IMR-90 (cell line): Measurements from ENCODE around the gene ANKIB1.

ENCODE experiments used
- BHLHE40 ChIP-seq: fragments of 150-350 bp; IDR thresholded peaks from 2 replicates; pipeline ENCODE4 v1.6.1; 2016; ENCODE audit warnings: mild to moderate bottlenecking, low read depth, low read length
- CEBPB ChIP-seq: IDR thresholded peaks from 2 replicates; pipeline ENCODE4 v1.6.1; 2012; ENCODE audit warnings: low read depth, low read length, improper control_type of control experiment
- CTCF ChIP-seq: conservative IDR thresholded peaks from 2 replicates; pipeline ENCODE4 v1.5.1; 2012; ENCODE audit warnings: mild to moderate bottlenecking, low read depth, low read length, improper control_type of control experiment
- FOS ChIP-seq: fragments of 150-350 bp; IDR thresholded peaks from 2 replicates; pipeline ENCODE4 v1.6.1; 2016; ENCODE audit warnings: low read depth, low read length
- MAFK ChIP-seq: IDR thresholded peaks from 2 replicates; pipeline ENCODE4 v1.6.1; 2012; ENCODE audit warnings: low read depth, low read length, improper control_type of control experiment
- NFE2L2 ChIP-seq: fragments of 150-350 bp; IDR thresholded peaks from 2 replicates; pipeline ENCODE4 v1.6.1; 2016; ENCODE audit warnings: low read depth, mild to moderate bottlenecking, low read length
- POLR2A ChIP-seq: IDR thresholded peaks from 2 replicates; pipeline ENCODE4 v1.6.1; 2012; ENCODE audit warnings: mild to moderate bottlenecking, low read depth, low read length
- RAD21 ChIP-seq: IDR thresholded peaks from 2 replicates; pipeline ENCODE4 v1.6.1; 2012; ENCODE audit warnings: low read length, improper control_type of control experiment
- RFX5 ChIP-seq: IDR thresholded peaks from 2 replicates; pipeline ENCODE4 v1.8.0; 2012; ENCODE audit warnings: low read depth, mild to moderate bottlenecking, low read length, moderate library complexity
- SMC3 ChIP-seq: fragments of 150-350 bp; IDR thresholded peaks from 2 replicates; pipeline ENCODE4 v1.6.1; 2016; ENCODE audit warnings: low read depth, mild to moderate bottlenecking, antibody characterized with exemption, low read length, moderate library complexity
- TF ChIP-seq, protein P1 (sequence below): fragments of 150-350 bp; IDR thresholded peaks from 2 replicates; pipeline ENCODE4 v1.6.1; 2016; ENCODE audit warnings: low read depth, mild to moderate bottlenecking, low read length, moderate library complexity, borderline replicate concordance

DNA sequence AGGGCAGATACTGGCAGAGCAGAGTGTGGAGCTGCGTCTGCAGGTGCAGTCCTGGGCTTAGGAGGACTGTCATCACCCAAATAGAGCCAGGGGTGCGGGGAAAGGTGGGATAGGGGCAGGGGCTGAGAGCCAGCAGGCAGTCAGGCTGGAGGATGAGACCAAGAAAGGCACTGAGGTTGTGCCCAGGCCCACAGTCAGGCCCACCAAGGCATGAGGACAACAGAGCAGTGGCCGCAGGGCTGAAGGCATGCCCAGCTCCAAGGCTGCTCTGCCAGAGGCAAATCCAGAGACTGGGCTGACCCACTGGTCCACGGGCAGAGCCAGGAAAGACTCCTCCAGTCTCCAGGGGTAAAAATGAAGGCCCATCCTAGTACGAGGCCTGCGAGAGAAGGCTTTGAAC lies 177.2 kb downstream of the ANKIB1 start:
- TF ChIP-seq CTCF (no peak), SMC3 (no peak), MAFK (no peak), BHLHE40 (no peak), POLR2A (no peak), CEBPB (no peak), RAD21 (no peak), RFX5 (no peak), NFE2L2 (no peak), FOS (no peak)
- TF ChIP-seq, protein P1, sequence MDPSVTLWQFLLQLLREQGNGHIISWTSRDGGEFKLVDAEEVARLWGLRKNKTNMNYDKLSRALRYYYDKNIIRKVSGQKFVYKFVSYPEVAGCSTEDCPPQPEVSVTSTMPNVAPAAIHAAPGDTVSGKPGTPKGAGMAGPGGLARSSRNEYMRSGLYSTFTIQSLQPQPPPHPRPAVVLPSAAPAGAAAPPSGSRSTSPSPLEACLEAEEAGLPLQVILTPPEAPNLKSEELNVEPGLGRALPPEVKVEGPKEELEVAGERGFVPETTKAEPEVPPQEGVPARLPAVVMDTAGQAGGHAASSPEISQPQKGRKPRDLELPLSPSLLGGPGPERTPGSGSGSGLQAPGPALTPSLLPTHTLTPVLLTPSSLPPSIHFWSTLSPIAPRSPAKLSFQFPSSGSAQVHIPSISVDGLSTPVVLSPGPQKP, result no peak
